ENCODE measurements around the gene CHCHD6.

The CHCHD6 gene

DNA sequence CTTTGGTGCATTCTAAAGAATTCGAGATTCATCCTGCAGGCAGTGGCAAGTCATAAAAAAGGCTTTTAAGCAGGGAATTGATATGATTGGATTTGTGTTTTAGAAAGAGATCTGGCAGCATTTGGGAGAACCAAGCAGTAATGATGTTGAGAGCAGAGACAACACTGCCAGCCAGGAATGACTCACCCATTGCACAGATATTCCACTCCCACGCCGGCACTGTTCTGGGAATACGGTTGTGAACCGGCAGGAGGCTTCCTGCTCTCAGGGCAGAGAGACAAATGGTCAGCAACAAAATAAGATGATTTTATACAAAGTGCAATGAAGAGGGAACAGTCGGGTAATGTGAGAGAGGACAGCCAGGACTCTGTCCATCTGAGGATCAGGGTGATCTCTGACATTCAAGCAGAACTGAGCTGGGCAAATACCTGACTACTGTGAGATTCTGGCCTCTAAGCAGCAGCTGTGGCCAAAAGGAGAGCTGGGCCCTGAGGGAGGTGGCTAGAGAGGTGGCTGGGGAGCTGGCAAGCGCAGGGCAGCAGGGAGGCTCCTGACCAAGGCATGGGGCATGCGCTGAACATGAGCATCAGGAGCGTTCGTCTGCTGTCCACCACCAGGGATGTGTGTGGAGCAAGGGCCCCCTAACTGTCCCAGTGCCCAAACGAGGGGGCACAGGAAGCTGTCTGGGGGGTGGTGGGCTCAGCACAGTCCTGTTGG lies 222.8 kb downstream of the CHCHD6 start:
- DNase-seq = no peak

DNA sequence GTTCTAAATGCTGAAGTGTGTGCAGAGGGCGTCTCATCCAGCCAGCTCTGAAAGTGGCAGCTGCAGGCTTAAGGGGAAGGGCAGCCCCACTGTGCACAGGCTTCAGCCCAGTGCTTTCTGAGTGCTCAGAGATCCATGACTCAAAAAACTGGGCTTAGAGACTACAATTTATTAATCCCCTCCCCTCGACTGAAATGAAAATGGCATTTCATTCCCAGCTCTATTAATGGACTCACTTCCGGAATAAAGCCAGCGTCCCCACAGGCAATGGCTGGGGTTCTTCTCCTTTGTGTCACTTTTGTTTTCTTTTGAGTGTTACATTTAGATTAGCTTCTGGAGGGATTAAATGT lies 223.3 kb downstream of the CHCHD6 start:
- no peak for DNase-seq

DNA sequence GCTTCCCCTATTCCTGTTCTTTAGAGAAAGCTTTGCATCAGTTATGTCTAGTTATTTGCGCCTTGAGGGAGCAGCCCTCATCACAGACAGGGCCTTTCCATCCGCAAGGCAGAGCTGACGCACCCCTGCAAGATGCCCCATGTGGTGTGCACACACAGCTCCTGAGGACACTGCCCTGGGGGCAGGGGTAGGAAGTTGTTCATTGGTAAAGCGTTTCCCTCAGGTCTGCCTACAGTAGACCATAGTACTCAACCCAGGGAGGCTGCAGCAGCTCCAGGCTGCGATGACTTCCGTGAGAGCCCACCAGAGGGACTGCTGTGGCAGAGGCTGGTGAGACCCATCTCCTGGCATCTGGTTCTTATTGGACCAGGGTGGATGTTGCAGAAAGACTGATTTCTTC lies 223.8 kb downstream of the CHCHD6 start:
- DNase-seq = no peak

DNA sequence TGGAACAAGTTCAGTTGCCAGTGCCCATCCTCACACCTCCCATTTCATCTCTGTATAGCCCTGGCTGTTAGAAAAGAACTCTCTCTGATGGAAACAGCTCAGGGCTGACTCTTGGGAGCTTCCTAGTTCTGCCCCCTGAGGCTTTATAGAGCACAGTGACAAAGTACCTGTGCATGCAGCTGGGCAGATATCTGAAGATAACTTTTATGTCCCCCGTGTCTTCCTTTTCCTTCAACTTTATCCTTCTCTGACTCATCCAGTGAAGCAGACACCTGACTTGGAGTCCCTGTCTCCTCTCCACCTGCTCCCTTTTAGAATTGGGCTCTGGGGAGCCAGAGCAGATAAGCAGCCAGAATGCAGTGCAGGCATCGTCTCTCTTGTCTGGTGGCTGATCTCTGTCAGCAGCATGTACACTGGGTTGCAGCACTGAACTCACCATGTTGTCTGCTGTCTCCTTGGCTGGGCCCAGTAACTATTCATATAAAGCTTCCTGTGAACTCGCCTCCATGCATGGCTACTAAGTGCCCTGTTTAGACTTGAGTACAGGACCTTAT lies 225.0 kb downstream of the CHCHD6 start:
- DNase-seq = no peak

DNA sequence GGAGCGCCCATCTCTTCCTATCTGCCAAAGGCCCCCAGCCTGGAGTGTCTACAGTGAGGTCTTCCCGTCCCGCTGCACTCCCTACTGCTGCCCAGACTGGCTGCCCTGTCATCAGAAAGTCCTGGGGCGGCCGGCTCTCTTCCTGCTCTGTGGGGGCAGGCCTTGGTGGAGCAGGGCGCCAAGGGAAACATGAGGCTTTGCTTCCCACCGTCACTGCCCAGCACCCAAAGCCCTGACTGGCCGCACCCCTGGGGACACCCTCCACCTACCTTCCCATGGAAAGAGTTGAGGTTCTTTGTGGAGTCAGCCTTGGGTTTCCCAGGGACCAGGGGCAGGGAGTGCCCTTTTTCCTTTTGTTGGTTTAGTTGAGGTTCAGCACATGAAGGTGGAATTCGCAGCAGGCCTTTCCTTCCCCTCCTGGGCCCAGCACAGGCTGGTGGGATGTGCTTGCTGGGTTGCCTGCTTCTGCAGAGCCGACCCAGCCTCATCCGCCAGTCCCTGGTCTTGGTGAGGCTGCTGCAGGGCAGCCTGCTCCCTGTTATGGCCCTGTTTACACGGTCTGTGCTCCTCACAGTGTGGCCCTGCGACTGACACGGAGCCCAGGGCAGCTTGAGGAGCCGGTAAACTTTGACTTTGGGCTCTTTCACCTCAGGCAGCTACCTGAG lies 227.0 kb downstream of the CHCHD6 start:
- DNase-seq = no peak

DNA sequence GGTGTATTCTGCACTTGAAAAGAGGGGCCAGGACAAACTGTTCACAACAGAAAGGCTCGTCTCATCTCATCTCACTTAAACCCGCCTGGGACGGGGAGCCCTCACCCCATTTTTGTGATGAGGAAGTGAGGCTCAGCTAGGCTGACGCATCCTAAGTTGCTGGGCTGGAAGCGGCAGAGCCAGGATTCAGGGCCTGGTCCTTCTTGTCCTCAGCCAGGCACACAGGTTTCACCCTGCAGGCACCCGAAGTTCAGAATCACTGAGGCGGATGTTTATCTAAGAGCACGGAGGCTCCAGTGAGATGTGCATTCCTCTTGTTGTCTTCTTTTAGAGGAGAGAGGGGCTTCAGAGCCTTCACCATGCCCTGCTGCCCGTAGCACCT lies 227.8 kb downstream of the CHCHD6 start:
- DNase-seq = no peak

DNA sequence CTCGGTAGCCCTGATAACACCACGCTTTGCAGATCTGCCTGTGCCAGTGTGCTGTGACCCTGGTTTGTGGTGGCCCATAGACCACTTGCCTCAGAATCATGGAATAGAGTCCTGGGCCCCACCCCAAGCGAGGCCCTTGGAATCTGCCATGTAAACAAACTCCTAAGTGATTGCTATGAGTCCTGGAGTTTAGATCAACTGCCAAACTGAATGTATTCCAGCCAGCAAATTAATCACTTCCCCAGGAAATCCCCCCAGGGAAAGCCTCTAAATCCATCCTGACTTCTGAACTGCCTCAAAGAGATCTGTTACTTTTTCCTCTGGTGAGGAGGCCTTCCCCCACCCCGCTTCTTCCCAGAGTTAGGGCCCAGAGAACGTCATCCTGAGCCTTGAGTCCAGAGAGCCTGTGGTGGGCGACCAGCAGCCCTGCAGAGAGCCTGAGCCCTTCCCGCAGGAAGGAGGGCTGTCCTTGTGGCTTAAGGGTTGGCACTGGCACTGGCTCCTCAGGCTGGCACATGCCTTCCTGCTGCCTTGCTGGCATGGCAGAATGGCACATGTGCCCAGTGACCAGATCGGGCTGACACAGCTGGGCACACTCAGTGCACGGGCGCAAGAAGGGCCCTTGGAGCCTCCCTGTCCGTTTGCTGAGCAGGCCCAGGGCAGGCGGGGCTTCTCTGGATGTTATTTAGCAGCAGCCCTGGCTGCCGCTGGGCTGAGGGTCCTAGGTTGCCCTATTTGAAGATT lies 228.3 kb downstream of the CHCHD6 start:
- no peak for DNase-seq

DNA sequence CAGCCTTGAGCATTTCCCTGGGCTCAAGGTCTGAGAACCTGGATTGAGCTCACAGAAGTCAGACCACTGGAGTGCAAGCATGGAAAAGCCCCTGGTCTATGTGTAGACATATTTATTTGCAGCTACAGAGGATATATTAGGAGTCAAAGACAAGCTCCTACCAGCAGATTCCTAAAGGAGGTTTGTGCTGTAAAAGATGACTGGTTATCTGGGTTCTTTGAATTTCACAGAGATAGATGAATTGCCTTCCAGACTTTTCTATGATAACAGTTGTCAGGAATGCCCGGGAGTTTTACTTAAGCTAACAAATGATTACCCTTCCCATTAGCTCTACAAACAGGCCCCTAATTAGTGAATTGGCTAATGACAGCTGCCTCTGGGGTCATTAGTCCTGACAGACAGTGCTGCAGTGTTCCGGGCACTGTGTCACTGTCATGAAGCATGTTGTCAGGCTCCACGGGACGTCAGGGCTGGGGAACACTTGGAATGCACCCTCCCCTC lies 230.0 kb downstream of the CHCHD6 start:
- DNase-seq = no peak

DNA sequence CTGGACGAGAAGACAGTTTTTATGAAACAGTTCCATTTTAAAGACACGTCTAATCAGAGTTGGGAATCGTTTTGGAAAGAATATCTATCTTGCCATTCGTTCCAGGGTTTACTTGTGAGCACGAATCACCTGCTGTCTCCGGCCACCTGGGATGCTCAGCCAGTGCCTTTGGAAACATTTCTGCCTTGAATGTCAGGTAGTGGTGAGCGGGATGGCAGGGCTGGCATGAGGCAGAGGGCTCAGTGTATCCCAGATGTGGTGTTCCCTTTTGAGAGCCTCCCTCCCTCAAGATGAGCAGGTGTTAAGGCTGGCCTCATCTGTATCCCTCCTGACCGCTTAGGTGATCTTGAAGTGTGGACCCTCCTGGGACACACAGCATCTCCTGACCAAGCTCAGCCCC lies 231.0 kb downstream of the CHCHD6 start:
- DNase-seq = no peak

DNA sequence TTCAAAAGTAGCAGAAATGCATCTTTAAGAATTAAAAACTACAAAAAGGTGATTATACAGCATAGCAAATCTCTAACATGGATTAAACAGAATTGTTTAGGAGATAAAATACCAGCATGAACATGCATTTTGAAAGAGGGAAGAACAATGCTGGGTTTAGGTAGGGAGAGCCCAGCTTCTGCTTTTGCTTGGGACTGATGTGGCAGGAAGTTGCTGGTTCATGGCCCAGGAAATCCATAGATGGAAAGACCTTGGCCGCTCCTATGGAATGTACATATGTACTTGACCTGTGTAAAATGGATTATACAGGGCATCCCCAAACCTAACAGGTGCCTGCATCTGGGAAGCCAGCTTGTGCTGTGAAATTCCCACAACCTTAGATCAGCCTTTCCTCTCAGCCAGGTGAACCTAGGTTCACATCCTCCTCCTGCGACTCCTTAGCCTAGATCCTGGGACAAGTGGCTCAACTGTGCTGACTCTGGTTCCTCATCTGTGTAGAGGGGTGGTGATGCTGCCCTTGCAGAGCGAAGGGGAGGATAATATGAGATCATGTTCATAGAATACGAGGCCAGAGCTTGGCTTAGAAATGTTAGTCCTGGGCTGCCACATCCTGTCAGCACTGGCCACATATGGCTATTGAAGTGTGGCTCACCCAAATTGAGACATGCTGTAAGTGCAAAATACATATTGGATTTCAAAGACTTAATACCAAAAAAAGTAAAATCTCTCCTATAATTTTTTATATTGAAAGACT lies 231.9 kb downstream of the CHCHD6 start:
- DNase-seq = no peak

DNA sequence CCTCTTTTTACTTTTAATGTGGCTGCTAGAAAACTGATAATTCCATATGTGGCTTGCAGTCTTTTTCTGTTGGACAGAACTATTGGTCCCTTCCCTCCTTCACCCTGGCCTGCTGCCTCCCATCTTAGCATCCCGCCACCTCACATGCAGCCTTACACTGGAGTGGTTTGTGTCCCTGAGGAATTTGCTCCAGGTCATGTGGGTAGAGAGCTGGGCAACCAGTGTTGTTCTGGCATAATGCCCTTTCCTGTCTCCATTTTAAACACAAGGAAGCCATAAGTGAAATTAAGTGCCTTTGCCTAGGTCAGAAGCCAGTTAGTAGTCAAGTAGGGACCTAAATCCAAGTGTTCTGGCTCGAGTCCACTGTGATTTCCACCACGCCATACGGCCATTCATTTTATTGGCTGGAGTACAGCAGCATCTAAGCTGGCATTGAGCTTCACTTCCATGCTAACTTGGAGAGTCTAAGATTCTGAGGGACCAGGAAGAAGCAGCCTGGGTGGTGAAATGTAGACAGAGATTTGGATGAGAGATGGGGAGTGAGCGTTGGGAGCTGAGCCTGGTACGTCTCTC lies 232.9 kb downstream of the CHCHD6 start:
- DNase-seq = no peak

DNA sequence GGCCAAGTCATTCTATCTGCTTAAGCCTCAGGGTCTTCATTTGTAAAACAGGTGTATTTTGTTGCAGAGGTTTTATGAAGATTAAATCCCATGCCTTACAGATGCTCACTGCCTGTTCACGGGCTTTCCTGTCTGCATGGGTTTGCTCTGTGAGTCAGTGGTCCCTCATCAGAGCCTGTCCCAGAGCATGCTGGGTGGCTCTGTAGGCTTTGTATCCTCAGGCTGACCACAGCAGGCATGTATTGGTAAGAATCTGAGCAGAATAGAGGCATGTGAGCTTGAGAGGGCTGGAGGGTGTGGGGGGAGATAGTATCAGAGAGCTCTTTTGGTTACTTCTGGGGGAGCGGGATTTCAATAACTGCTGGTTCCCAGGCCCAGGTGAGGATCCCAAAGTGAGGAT lies 233.5 kb downstream of the CHCHD6 start:
- DNase-seq = no peak

DNA sequence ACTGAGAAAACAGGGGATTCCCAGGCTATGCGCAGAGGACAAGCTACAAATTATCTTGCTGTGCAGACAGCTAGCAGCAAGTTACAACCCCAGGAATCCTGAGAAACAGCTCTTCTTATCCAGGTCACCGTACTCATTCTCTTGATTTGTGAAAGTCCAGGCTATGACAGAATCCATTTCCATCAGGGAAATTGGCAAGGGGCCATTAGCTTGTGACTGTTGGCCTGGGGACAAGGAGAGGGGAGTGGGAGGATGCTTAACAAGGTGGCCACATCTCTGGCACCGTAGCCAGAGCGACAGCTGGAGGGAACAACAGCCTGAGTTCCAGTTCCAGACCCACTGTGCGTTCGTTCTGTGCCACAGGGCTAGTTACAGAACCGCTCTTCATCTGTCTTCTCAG lies 233.9 kb downstream of the CHCHD6 start:
- DNase-seq = no peak

DNA sequence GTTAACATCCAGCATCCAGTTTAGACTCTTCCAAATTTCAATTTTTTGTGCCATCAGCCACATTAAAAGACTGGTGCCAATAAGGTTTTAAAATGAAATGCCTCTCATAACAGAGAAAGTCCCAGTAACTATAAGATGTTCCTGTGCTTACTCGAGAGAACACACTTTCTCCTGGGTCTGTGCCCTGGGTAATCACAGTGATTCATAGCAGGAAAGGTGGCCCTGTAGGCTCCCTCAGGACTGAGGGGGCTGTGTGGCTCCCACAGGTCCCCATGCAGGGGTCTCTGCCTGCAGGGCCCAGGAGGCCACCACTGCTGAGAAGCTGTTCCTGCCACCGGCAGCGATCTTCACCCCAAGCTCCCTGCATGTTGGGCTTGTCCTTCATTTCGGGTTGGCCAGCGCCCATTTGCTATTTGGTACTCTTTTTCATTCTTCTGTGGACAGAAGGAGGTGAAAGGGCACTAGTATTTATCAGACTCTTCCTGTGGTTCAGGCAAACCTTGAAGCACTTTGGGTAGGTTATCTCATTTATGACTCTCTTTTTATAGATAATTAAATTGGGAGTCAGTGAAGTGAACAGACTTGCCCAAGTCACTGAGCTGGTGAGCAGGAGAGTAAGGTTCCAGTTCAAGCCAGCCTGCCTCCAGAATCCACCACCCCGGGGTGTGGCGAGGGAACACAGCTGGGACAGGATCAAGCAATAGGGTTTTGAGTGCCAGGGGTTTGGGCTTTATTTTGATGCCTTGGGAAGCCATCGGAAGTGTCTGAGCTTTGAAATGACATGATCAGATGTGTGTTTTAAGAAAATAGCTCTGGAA lies 234.7 kb downstream of the CHCHD6 start:
- no peak for DNase-seq

DNA sequence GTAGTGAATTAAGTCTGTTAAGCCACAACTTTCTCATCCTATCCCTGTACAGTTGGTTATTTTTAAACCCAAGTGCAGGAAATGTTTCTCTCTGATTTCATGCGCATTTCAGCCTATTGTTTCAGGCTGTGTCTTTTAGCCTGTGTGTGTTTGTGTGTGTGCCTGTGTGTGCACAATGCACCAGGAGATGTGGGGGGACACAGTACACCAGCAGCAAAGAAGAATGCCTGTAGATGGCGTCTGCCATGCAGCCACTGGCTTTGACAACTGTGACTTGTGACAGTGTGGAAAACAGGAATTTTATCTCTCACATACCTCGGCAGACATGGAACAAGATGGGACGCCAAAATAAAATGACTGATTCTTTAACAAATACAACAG lies 235.3 kb downstream of the CHCHD6 start:
- no peak for DNase-seq

DNA sequence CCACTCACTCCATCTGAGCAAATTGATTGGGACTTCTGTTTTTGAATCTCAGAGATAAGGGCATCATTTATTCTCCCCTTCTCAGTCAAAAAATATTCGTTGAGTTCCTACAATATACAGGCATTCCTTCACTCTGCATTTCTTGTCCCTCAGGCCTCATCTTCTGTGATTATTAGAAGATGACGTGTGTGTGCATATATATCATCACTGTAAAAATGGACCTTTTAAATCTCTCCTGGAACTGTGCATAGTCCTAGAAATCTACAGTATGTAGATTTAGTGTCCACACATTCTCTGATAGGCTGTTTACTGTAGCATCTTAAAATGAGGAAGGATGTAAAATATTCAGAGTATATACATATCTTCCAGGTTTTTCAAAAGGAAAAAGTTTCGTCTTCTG lies 235.7 kb downstream of the CHCHD6 start:
- no peak for DNase-seq

DNA sequence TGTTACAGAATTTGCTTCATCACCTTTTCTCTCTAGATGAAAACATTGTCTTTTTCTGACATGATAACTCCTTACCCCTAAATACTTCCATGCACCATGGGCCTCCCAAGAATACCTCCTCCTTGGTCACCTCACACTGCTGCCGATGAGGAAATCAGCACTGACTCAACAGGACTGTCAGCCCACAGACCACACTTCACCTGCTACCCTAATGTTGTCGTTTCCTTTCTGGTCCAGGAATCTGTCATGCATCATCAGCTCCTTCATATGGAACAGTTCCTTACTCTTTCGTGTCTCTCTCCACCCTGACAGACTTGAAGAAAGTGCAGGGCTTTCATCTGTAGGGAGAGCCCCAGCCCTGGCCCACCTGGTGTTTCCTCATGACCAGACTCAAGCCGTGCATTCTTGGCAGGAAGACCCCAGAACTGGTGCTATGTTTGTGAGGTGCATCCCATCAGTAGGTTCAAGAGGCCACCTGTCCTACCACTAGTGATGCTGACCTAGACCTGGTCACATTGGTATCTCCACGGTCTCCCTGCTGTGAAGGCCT lies 237.8 kb downstream of the CHCHD6 start:
- DNase-seq = no peak

DNA sequence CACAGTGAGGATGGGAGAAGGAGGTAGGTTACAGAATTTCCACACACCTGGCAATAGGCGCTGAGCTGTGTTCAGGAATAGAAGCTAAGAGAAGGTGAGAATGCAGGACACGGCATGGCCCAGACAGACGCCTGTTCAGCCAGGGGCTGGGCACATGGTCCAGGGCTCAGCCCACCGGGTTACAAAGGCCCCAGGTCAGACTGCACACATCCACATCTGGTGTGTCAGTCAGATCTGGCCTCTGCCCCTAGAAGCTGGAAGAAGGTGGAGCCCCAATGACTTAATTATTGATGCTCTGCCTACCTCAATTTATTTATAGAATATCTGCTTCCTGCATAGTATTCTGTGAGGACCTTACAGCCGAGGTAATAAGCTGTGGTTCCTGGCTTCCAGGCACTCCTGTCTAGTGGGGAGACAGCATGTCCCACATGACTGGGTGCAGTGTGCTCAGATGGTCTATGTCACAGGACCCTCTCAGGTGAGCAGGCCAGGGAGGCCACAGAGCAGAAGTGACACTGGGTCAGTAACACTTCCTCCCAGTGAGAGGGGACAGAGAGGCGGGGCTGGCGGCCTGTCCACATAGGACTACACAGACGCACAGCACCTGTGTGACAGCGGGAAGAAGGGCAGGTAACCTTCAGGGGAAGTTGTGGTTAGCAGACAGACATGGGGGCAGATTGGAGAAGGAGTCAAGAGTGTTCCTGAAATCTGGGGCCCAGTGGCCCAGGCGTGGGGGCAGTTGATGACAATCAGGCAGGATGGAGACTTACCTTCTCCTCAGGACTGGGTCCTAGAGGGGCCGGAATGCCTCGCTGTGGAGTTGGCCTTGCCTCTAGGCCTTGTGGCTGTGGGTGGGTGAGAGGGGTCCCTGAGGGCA lies 240.3 kb downstream of the CHCHD6 start:
- DNase-seq = no peak

DNA sequence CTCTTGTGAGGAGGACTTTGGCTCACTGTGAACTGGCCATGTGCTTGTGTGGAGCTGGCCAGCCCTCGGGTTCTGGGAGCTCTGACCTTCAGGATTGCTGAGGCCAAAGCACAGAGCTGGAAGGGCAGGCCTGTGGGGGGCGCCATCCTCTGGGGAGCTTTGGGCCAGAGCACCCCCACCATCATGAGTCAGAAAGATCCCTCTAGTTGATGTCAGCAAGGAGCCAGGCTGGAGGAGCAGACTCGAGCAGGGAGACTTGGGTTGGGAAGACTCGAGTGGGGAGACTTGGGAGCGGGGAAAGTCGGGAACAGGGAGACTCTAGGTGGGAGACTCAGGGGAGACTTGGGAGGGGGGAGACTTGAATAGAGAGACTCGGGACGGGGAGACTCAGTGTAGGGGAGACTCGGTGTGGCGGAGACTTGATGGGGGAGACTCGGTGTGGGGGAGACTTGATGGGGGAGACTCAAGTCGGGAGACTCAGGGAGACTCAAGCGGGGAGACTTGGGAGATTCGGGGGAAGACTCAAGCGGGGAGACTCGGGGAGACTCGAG lies 241.2 kb downstream of the CHCHD6 start:
- DNase-seq = no peak

DNA sequence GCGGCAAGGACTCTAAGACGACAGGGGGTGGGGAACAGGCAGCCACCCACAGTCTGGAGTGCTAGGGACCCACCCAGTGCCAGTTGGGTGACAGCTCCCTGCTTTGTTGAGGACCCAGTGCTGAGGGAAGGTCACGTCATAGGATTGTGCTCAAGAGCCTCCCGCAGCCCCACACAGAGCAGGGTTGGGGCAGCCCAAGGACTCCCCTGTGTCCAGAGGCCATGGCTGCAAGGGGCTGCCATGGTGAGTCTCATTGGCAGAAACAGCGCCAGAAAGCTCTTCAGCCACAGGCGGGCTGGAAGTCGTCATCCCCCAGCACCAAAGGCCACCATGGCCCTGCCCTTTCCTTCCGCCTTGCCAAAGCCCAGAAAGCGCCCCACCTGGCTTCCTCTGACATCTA lies 241.9 kb downstream of the CHCHD6 start:
- DNase-seq = no peak

All from bone marrow (tissue), 2 donors.